Lower leg skin (tissue), 4 donors: ENCODE results near the gene CTXND2. TPM values are rescaled to one million over a fixed set of nuclear protein-coding genes. Genes with fewer than 3 reads are reported as not detected.

Experiments used
- DNase-seq, 2 donors: peaks; one replicate each; pipeline ENCODE4 v3.0.0-alpha.2; 2019; ENCODE audit warnings: low spot score in 2 of 2
- H3K4me3 ChIP-seq: fragments of 200-600 bp; sonication (generic); 2 replicates; pipeline ENCODE4 v1.5.1; 2017; ENCODE audit warnings: mild to moderate bottlenecking, low read depth; ENCODE audit not compliant: poor library complexity, severe bottlenecking
- CTCF ChIP-seq, 3 donors: fragments of 450-650 bp; IDR thresholded peaks; one replicate each; pipeline ENCODE4 v1.5.1; 2016; ENCODE audit warnings: antibody characterized with exemption in 3 of 3, mild to moderate bottlenecking in 3 of 3, moderate library complexity in 2 of 3
- POLR2A ChIP-seq, 2 donors: fragments of 450-650 bp; IDR thresholded peaks; one replicate each; pipeline ENCODE4 v1.6.1; 2016 to 2017; ENCODE audit warnings: antibody characterized with exemption in 2 of 2, mild to moderate bottlenecking in 1 of 2, moderate library complexity in 1 of 2
- WGBS, 2 donors: methylation state at CpG; one replicate each; pipeline ENCODE4 v1.1.5; 2018; 5-methylcytosine and 5-hydroxymethylcytosine counted together
- intact Hi-C: fragments of 100-400 bp; cut with DNase I; formaldehyde crosslinking; loops from one replicate; pipeline ENCODE4 v1.15.0; 2023; ENCODE audit warnings: low total_unique reads
- total RNA-seq, 4 donors: library from RNA; depleted of rRNA; stranded (reverse); fragments of >200 nt; gene quantifications; one replicate each; pipeline ENCODE4 v1.1.0, GENCODE V29; 2016

CTXND2 gene
- total RNA-seq, 4 donors from 2014 or later: not detected

GRCh38 chr1:150931773-150932172 is 44.8 kb downstream of the CTXND2 start:
- WGBS, 2 donors: 100% methylated on average over 1 of the region's 1 CpG
- DNase-seq: no peak
- H3K4me3 ChIP-seq: no peak overlapping the region
- no peak for TF ChIP-seq CTCF (IDR thresholded peaks at IDR 0.05)
- TF ChIP-seq POLR2A (IDR thresholded peaks at IDR 0.05): no peak
- intact Hi-C loops: no loop called here

- DNase-seq: no peak
- intact Hi-C loops: no loop called here
- H3K4me3 ChIP-seq: no peak overlapping the region
- TF ChIP-seq CTCF (IDR thresholded peaks at IDR 0.05) (no peak), POLR2A (IDR thresholded peaks at IDR 0.05) (no peak)
- 85 to 89% methylated on average over 5 of the region's 5 CpGs for WGBS, 2 donors
Observed at GRCh38 chr1:150944856-150945255, 57.9 kb downstream of the CTXND2 start.

- WGBS, 2 donors: 93 to 94% methylated on average over 3 of the region's 3 CpGs
- TF ChIP-seq POLR2A (IDR thresholded peaks at IDR 0.05) (no peak), CTCF (IDR thresholded peaks at IDR 0.05) (no peak)
- DNase-seq: peak in 1 of 2 donors; percentile 29
- no peak overlapping the region for H3K4me3 ChIP-seq
- intact Hi-C loops: no loop called here
Observed at GRCh38 chr1:150954708-150955107, 67.8 kb downstream of the CTXND2 start.

GRCh38 chr1:150955280-150955679 is 68.3 kb downstream of the CTXND2 start:
- intact Hi-C loops: no loop called here
- DNase-seq: no peak
- no peak for TF ChIP-seq POLR2A (IDR thresholded peaks at IDR 0.05)
- no peak for TF ChIP-seq CTCF (IDR thresholded peaks at IDR 0.05)
- H3K4me3 ChIP-seq: no peak overlapping the region

- DNase-seq: peak in 1 of 2 donors; percentile 52
- intact Hi-C loops: no loop called here
- TF ChIP-seq CTCF (IDR thresholded peaks at IDR 0.05) (no peak), POLR2A (IDR thresholded peaks at IDR 0.05) (no peak)
- WGBS, 2 donors: 96 to 98% methylated on average over 11 of the region's 11 CpGs
- no peak overlapping the region for H3K4me3 ChIP-seq
Observed at GRCh38 chr1:150957666-150958065, 70.7 kb downstream of the CTXND2 start.

GRCh38 chr1:150960646-150961045 is 73.7 kb downstream of the CTXND2 start:
- 96 to 100% methylated on average over 3 to 7 of the region's 7 CpGs for WGBS, 2 donors
- no peak for DNase-seq

More at GRCh38 chr1:150960646-150961045, 73.7 kb downstream of the CTXND2 start:
- H3K4me3 ChIP-seq: no peak overlapping the region
- intact Hi-C loops: no loop called here
- TF ChIP-seq POLR2A (IDR thresholded peaks at IDR 0.05) (no peak), CTCF (IDR thresholded peaks at IDR 0.05) (no peak)
